ENCODE measurements around the gene HSD17B2.
A peak's percentile ranks its signal among the peaks of the same experiment; 100 is the strongest.

HSD17B2 gene, protein sequence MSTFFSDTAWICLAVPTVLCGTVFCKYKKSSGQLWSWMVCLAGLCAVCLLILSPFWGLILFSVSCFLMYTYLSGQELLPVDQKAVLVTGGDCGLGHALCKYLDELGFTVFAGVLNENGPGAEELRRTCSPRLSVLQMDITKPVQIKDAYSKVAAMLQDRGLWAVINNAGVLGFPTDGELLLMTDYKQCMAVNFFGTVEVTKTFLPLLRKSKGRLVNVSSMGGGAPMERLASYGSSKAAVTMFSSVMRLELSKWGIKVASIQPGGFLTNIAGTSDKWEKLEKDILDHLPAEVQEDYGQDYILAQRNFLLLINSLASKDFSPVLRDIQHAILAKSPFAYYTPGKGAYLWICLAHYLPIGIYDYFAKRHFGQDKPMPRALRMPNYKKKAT

DNA sequence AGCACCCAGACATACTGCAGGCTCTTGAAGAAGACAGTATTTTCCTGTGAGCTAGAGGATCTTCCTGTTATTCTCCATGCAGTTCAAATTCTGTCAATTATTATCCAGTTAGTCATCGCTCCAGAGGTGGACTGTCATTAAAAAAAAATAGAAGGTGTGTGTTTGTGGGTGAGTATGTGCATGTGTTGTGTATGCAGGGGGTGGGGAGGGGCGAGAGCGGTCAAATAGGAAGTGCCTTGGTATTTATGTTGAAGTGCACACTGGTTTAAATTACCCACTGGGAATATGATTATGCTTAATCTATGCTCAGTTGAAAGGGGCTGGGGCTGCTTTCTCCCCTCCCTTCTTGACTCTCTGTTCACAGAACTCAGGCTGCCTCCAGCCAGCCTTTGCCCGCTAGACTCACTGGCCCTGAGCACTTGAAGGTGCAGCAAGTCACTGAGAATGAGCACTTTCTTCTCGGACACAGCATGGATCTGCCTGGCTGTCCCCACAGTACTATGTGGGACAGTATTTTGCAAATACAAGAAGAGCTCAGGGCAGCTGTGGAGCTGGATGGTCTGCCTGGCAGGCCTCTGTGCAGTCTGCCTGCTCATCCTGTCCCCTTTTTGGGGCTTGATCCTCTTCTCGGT lies at the start of gene HSD17B2:
Gene HSD17B2 (plus strand): TSS at position 273 of the 632 bp plus-strand sequence. CDS start 172 bp downstream, at position 445.
- peaks cover 0 to 4% of the 10 kb centered on the region in 2 donors for H3K36me3 ChIP-seq (ENCODE audit: control insufficient read depth in 1 of 2, insufficient read depth in 2 of 2, low read length in 2 of 2)
- H3K9me3 ChIP-seq (ENCODE audit: control insufficient read depth in 1 of 2, low read length in 2 of 2): no peaks in the 10 kb centered on the region
- peaks cover 24 to 28% of the 10 kb centered on the region in 2 donors for H3K4me1 ChIP-seq (ENCODE audit: control insufficient read depth in 1 of 2, insufficient read depth in 2 of 2, low read length in 2 of 2)
- peak within 1 kb of the TSS; percentile 85 to 90 for H3K4me3 ChIP-seq (ENCODE audit: low read depth in 1 of 2, low read length in 2 of 2)
- H3K27ac ChIP-seq (ENCODE audit: low read depth, low read length): peak within 1 kb of the TSS; percentile 69
- no peaks in the 10 kb centered on the region for H3K27me3 ChIP-seq (ENCODE audit: control insufficient read depth in 1 of 2, insufficient read depth in 2 of 2, low read length in 2 of 2)
- H3K9ac ChIP-seq (ENCODE audit: low read depth in 1 of 2, low read length in 2 of 2): peak within 1 kb of the TSS; percentile 69 to 78

DNA sequence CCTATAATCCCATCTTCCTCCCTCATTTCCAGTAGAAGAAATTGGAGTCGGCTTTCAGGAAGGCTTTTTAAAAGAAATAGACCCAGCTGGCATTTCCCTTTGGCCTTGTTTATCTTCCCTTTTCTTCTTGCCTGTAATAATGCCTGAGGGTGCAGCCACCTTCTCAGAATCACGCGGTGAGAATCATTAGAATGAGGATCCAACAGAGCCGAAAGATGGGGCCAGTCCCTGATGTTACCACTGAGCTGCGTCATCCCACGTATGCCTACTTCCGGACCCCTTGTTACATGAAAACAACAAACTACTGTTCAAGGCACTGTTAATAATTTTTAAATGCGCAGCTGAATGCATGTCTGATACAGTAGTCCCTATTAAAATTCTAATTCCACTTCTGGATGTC lies 47.9 kb upstream of the HSD17B2 start:
- Histone ChIP-seq H3K4me1 (ENCODE audit: control insufficient read depth in 1 of 2, insufficient read depth in 2 of 2, low read length in 2 of 2) (peaks cover 4 to 10% of the 10 kb centered on the region in 2 donors), H3K9ac (ENCODE audit: low read depth in 1 of 2, low read length in 2 of 2) (no peak overlapping the region), H3K9me3 (ENCODE audit: control insufficient read depth in 1 of 2, low read length in 2 of 2) (no peaks in the 10 kb centered on the region), H3K27me3 (ENCODE audit: control insufficient read depth in 1 of 2, insufficient read depth in 2 of 2, low read length in 2 of 2) (no peaks in the 10 kb centered on the region), H3K36me3 (ENCODE audit: control insufficient read depth in 1 of 2, insufficient read depth in 2 of 2, low read length in 2 of 2) (no peaks in the 10 kb centered on the region), H3K27ac (ENCODE audit: low read depth, low read length) (no peak overlapping the region), H3K4me3 (ENCODE audit: low read depth in 1 of 2, low read length in 2 of 2) (no peak overlapping the region)

DNA sequence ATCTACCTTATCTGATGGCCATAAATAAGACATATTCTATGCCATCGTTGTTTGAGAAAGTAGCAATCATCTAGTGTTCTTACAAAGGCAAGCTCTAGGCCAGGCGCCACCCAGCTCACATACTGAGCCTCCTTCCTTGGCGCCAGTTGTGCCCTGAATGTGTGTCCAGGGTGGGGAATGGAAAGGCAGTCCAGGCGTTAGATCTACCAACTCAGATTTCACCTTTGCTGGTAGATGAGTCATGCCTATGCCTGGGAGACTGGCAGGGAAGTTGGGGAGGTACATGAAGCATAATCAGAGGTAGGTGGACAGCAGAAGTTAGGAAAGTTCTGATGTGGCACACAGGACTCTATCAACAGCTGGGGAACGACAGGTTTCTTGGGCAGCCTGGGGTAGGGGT lies 47.3 kb upstream of the HSD17B2 start:
- H3K27ac ChIP-seq (ENCODE audit: low read depth, low read length): no peak overlapping the region

DNA sequence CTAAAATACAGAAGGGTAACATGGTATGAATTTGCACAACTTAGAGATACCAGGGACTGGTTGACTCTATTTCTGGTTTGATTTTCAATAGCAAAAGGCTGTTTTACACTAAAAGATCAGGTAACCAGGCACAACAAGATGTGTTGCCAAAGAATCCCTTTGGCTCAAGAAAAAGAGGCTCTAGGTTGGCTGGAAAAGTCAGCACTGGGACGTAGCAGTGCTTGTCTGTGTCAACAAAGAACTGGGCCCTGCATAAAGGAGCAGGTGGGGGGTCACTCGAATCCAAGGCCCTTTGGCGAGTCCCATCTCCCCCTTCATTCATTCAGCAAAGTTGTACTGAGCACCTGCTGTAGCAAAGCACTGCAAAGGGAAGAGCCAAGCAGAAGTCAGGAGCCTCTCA lies 42.2 kb upstream of the HSD17B2 start:
- H3K27ac ChIP-seq (ENCODE audit: low read depth, low read length): no peak overlapping the region
- peaks cover 20 to 30% of the 10 kb centered on the region in 2 donors for H3K4me1 ChIP-seq (ENCODE audit: control insufficient read depth in 1 of 2, insufficient read depth in 2 of 2, low read length in 2 of 2)
- no peaks in the 10 kb centered on the region for H3K27me3 ChIP-seq (ENCODE audit: control insufficient read depth in 1 of 2, insufficient read depth in 2 of 2, low read length in 2 of 2)
- H3K9me3 ChIP-seq (ENCODE audit: control insufficient read depth in 1 of 2, low read length in 2 of 2): no peaks in the 10 kb centered on the region
- no peak overlapping the region for H3K9ac ChIP-seq (ENCODE audit: low read depth in 1 of 2, low read length in 2 of 2)
- H3K4me3 ChIP-seq (ENCODE audit: low read depth in 1 of 2, low read length in 2 of 2): no peak overlapping the region
- peaks cover 0 to 14% of the 10 kb centered on the region in 2 donors for H3K36me3 ChIP-seq (ENCODE audit: control insufficient read depth in 1 of 2, insufficient read depth in 2 of 2, low read length in 2 of 2)

More for the DNA sequence above, 47.3 kb upstream of the HSD17B2 start:
- Histone ChIP-seq H3K36me3 (ENCODE audit: control insufficient read depth in 1 of 2, insufficient read depth in 2 of 2, low read length in 2 of 2) (no peaks in the 10 kb centered on the region), H3K27me3 (ENCODE audit: control insufficient read depth in 1 of 2, insufficient read depth in 2 of 2, low read length in 2 of 2) (no peaks in the 10 kb centered on the region), H3K9ac (ENCODE audit: low read depth in 1 of 2, low read length in 2 of 2) (no peak overlapping the region), H3K4me3 (ENCODE audit: low read depth in 1 of 2, low read length in 2 of 2) (no peak overlapping the region), H3K9me3 (ENCODE audit: control insufficient read depth in 1 of 2, low read length in 2 of 2) (no peaks in the 10 kb centered on the region), H3K4me1 (ENCODE audit: control insufficient read depth in 1 of 2, insufficient read depth in 2 of 2, low read length in 2 of 2) (peaks cover 4 to 12% of the 10 kb centered on the region in 2 donors)

DNA sequence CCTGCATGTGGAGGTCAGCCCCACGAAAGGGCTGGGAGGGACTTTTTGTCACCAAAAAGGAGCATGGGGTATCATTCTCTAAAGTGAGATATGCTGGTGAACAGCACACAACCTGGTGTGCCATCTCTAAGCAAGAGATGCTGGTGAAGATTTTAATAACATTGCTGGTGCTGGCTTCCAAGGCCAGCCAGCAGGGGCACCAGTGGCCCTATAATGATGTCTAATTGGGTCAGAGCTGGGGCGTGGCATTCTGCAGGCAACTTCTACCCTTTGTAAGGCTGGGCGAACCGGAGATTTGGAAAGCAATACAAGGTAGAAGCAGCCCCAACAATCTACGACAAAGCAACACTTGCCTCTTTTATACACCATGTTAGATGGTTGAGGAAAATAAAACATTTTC lies 40.6 kb upstream of the HSD17B2 start:
- no peak overlapping the region for H3K4me3 ChIP-seq (ENCODE audit: low read depth in 1 of 2, low read length in 2 of 2)
- H3K9me3 ChIP-seq (ENCODE audit: control insufficient read depth in 1 of 2, low read length in 2 of 2): no peaks in the 10 kb centered on the region
- H3K4me1 ChIP-seq (ENCODE audit: control insufficient read depth in 1 of 2, insufficient read depth in 2 of 2, low read length in 2 of 2): peaks cover 19 to 31% of the 10 kb centered on the region in 2 donors
- peaks cover 4 to 25% of the 10 kb centered on the region in 2 donors for H3K36me3 ChIP-seq (ENCODE audit: control insufficient read depth in 1 of 2, insufficient read depth in 2 of 2, low read length in 2 of 2)
- no peak overlapping the region for H3K27ac ChIP-seq (ENCODE audit: low read depth, low read length)
- H3K27me3 ChIP-seq (ENCODE audit: control insufficient read depth in 1 of 2, insufficient read depth in 2 of 2, low read length in 2 of 2): no peaks in the 10 kb centered on the region
- H3K9ac ChIP-seq (ENCODE audit: low read depth in 1 of 2, low read length in 2 of 2): no peak overlapping the region

DNA sequence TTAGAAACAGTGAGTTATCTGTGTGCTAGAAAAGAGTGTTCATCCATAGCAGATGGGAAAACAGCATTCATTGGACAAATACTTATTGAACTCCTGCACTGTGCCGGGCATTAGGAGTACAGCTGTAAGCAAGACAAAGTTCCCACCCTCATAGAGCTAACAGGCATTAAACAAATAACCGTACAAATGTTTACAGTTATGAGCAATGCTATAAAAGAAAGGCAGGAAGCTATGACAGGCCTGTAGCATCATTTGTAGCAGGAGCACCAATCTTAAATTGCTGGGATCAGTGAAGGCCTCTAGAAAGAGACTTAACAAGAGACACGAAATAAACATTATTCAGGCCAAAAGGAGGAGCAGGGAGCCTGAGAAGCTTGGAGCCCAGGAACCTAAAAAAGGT lies 39.4 kb upstream of the HSD17B2 start:
- peaks cover 10 to 33% of the 10 kb centered on the region in 2 donors for H3K36me3 ChIP-seq (ENCODE audit: control insufficient read depth in 1 of 2, insufficient read depth in 2 of 2, low read length in 2 of 2)
- H3K27me3 ChIP-seq (ENCODE audit: control insufficient read depth in 1 of 2, insufficient read depth in 2 of 2, low read length in 2 of 2): no peaks in the 10 kb centered on the region
- peaks cover 19 to 30% of the 10 kb centered on the region in 2 donors for H3K4me1 ChIP-seq (ENCODE audit: control insufficient read depth in 1 of 2, insufficient read depth in 2 of 2, low read length in 2 of 2)
- no peaks in the 10 kb centered on the region for H3K9me3 ChIP-seq (ENCODE audit: control insufficient read depth in 1 of 2, low read length in 2 of 2)
- no peak overlapping the region for H3K9ac ChIP-seq (ENCODE audit: low read depth in 1 of 2, low read length in 2 of 2)
- H3K27ac ChIP-seq (ENCODE audit: low read depth, low read length): no peak overlapping the region
- no peak overlapping the region for H3K4me3 ChIP-seq (ENCODE audit: low read depth in 1 of 2, low read length in 2 of 2)

DNA sequence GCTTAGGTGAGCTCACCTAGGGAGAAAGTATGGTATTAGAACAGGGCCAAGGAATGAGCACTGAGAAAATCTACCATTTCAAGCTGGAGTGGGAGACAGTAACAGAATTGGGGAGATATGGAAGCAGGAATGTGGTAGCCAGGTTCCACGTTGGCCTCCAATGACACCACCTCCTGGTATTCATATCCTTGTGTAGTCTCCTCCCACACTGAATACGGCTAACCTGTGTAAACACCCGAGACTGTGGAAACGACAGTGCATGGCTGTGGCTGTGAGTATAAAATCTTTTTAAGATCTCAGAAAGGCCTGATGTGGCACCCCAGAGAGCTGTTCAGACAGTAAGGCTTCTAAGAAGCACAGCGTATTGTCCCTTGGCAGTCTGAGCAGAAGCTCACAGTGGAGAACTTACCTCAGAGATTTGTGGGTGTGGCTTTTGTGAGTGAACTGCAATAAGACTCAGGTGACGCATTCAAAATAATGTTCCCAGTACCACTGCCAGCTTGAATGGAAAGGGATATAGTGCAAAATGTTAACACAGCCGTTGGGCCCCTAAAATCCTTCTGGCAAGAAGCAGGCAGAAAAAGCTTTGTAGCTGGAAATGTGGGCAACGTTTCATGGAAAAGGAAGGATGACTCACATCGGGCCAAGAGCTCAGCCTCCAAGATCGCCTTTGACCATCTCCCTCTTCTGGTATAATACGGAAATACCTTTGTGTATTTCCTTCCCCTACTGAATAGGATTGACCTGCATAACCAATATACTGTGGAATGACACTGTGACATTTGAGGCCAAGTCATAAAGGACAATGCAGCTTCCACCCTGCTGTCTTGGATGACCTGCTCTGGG lies 38.2 kb upstream of the HSD17B2 start:
- Histone ChIP-seq H3K4me3 (ENCODE audit: low read depth in 1 of 2, low read length in 2 of 2) (no peak overlapping the region), H3K36me3 (ENCODE audit: control insufficient read depth in 1 of 2, insufficient read depth in 2 of 2, low read length in 2 of 2) (peaks cover 10 to 33% of the 10 kb centered on the region in 2 donors), H3K27ac (ENCODE audit: low read depth, low read length) (peak overlapping the region; percentile 32)

DNA sequence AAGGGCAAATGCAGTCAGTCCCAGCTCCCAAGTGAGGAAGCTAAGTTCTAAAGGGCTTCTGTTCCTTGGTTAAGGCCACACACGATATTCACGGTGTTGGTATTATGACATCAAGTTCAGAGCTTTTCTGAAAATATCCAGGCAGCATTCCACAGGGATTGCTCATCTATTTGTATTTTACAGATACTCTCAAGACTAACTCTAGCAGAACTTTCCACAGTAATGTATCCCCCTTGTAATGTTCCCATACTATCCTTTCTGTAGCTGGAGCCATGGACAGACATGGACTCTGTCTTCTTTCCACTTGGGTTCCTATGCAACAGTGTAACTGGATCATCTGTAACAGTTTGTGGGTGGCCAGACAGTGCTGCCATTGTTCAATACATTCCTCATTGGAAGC lies 37.3 kb upstream of the HSD17B2 start:
- H3K4me3 ChIP-seq (ENCODE audit: low read depth in 1 of 2, low read length in 2 of 2): no peak overlapping the region
- H3K36me3 ChIP-seq (ENCODE audit: control insufficient read depth in 1 of 2, insufficient read depth in 2 of 2, low read length in 2 of 2): peaks cover 10 to 36% of the 10 kb centered on the region in 2 donors
- H3K4me1 ChIP-seq (ENCODE audit: control insufficient read depth in 1 of 2, insufficient read depth in 2 of 2, low read length in 2 of 2): peaks cover 19 to 20% of the 10 kb centered on the region in 2 donors
- no peak overlapping the region for H3K27ac ChIP-seq (ENCODE audit: low read depth, low read length)
- H3K27me3 ChIP-seq (ENCODE audit: control insufficient read depth in 1 of 2, insufficient read depth in 2 of 2, low read length in 2 of 2): no peaks in the 10 kb centered on the region
- H3K9me3 ChIP-seq (ENCODE audit: control insufficient read depth in 1 of 2, low read length in 2 of 2): no peaks in the 10 kb centered on the region
- H3K9ac ChIP-seq (ENCODE audit: low read depth in 1 of 2, low read length in 2 of 2): no peak overlapping the region

More for the DNA sequence above, 38.2 kb upstream of the HSD17B2 start:
- Histone ChIP-seq H3K27me3 (ENCODE audit: control insufficient read depth in 1 of 2, insufficient read depth in 2 of 2, low read length in 2 of 2) (no peaks in the 10 kb centered on the region), H3K9ac (ENCODE audit: low read depth in 1 of 2, low read length in 2 of 2) (no peak overlapping the region), H3K4me1 (ENCODE audit: control insufficient read depth in 1 of 2, insufficient read depth in 2 of 2, low read length in 2 of 2) (peaks cover 19 to 24% of the 10 kb centered on the region in 2 donors), H3K9me3 (ENCODE audit: control insufficient read depth in 1 of 2, low read length in 2 of 2) (no peaks in the 10 kb centered on the region)

DNA sequence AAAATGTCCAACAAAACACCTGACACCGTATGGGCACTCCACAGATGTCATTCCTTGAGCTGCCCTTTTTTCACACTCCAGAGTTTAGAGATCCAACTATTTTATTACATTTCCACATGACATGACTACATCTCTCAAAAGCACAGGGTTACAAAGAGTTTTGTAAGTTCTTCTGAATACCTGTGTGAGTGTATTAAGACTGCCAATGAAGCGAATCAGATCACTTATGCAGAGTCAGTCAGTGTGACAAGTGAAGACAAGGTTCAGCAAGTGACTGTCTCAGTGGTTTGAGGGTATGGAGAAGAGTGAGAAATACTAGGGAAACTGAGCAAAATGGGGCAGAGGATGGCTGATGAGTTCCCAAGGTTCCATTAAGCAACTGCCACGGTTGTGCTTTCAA lies 32.2 kb upstream of the HSD17B2 start:
- no peak overlapping the region for H3K4me3 ChIP-seq (ENCODE audit: low read depth in 1 of 2, low read length in 2 of 2)
- no peaks in the 10 kb centered on the region for H3K9me3 ChIP-seq (ENCODE audit: control insufficient read depth in 1 of 2, low read length in 2 of 2)
- no peak overlapping the region for H3K9ac ChIP-seq (ENCODE audit: low read depth in 1 of 2, low read length in 2 of 2)
- H3K36me3 ChIP-seq (ENCODE audit: control insufficient read depth in 1 of 2, insufficient read depth in 2 of 2, low read length in 2 of 2): peaks cover 14 to 33% of the 10 kb centered on the region in 2 donors
- no peak overlapping the region for H3K27ac ChIP-seq (ENCODE audit: low read depth, low read length)
- H3K4me1 ChIP-seq (ENCODE audit: control insufficient read depth in 1 of 2, insufficient read depth in 2 of 2, low read length in 2 of 2): peaks cover 0 to 26% of the 10 kb centered on the region in 2 donors
- no peaks in the 10 kb centered on the region for H3K27me3 ChIP-seq (ENCODE audit: control insufficient read depth in 1 of 2, insufficient read depth in 2 of 2, low read length in 2 of 2)

Measured in duodenal mucosa (tissue), 2 donors.